Neural cell (in vitro differentiated cells): ENCODE results near the gene MAP7D2. TPM values are rescaled to one million over a fixed set of nuclear protein-coding genes. Genes with fewer than 3 reads are reported as not detected.
"Not testable (repeated sequence)": the region's sequence is repeated elsewhere in the genome, so short reads cannot be mapped to it uniquely, and the experiment has no call there.

ENCODE experiments used
- H2AFZ ChIP-seq: fragments of 200-600, 300-800 bp; sonication (generic), shearing (Covaris generic); 2 replicates; pipeline ENCODE4 v1.6.0; 2014; ENCODE audit warnings: low read depth, mild to moderate bottlenecking, antibody characterized with exemption, low read length, moderate library complexity
- H3F3A ChIP-seq: fragments of 200-600 bp; shearing (Covaris generic); 2 replicates; pipeline ENCODE4 v1.6.1; 2016; ENCODE audit warnings: mild to moderate bottlenecking, moderate library complexity, mixed read lengths, antibody characterized with exemption, low read length; ENCODE audit not compliant: insufficient read depth, poor library complexity, severe bottlenecking
- H3K27ac ChIP-seq: fragments of 200-600, 300-800 bp; sonication (generic), shearing (Covaris generic); 2 replicates; pipeline ENCODE4 v1.5.1; 2014; ENCODE audit warnings: mild to moderate bottlenecking, low read length, moderate library complexity
- H3K27me3 ChIP-seq: fragments of 300-800, 200-600 bp; sonication (generic), shearing (Covaris generic); 2 replicates; pipeline ENCODE4 v1.6.0; 2014; ENCODE audit warnings: mild to moderate bottlenecking, low read depth, low read length, moderate library complexity; ENCODE audit not compliant: insufficient read depth
- H3K36me3 ChIP-seq: fragments of 300-800, 200-600 bp; sonication (generic), shearing (Covaris generic); 2 replicates; pipeline ENCODE4 v1.5.1; 2014; ENCODE audit warnings: mild to moderate bottlenecking, antibody characterized with exemption, low read length, moderate library complexity; ENCODE audit not compliant: insufficient read depth
- H3K4me2 ChIP-seq: fragments of 300-800, 200-600 bp; sonication (generic), shearing (Covaris generic); 2 replicates; pipeline ENCODE4 v1.6.0; 2014; ENCODE audit warnings: mild to moderate bottlenecking, low read length
- H3K4me3 ChIP-seq: fragments of 300-800, 200-600 bp; sonication (generic), shearing (Covaris generic); 2 replicates; pipeline ENCODE4 v1.5.1; 2014; ENCODE audit warnings: mild to moderate bottlenecking, low read length, moderate library complexity
- H3K79me2 ChIP-seq: fragments of 200-600 bp; shearing (Covaris generic); replicated peaks from 2 replicates; pipeline ENCODE4 v1.6.0; 2014; ENCODE audit warnings: mild to moderate bottlenecking, low read length, moderate library complexity; ENCODE audit not compliant: insufficient read depth
- H3K9ac ChIP-seq: fragments of 300-800, 200-600 bp; sonication (generic), shearing (Covaris generic); 2 replicates; pipeline ENCODE4 v1.6.1; 2016; ENCODE audit warnings: mild to moderate bottlenecking, low read length, mixed read lengths
- H3K9me2 ChIP-seq: fragments of 200-600 bp; shearing (Covaris generic); 2 replicates; pipeline ENCODE4 v1.6.1; 2016; ENCODE audit warnings: mild to moderate bottlenecking, low read length, mixed read lengths; ENCODE audit not compliant: insufficient read depth
- H3K9me3 ChIP-seq: fragments of 200-600, 300-800 bp; sonication (generic), shearing (Covaris generic); 2 replicates; pipeline ENCODE4 v1.6.1; 2016; ENCODE audit warnings: mild to moderate bottlenecking, mixed run types, low read length, moderate library complexity, mixed read lengths
- H4K20me1 ChIP-seq: fragments of 200-600 bp; shearing (Covaris generic); 2 replicates; pipeline ENCODE4 v1.6.1; 2016; ENCODE audit warnings: mild to moderate bottlenecking, mixed run types; ENCODE audit not compliant: insufficient read depth
- CTCF ChIP-seq: fragments of 450-650 bp; IDR thresholded peaks from 2 replicates; pipeline ENCODE4 v1.5.1; 2014; ENCODE audit warnings: antibody characterized with exemption, mild to moderate bottlenecking, moderate library complexity; ENCODE audit not compliant: poor library complexity, severe bottlenecking
- EP300 ChIP-seq: fragments of 450-650 bp; conservative IDR thresholded peaks from 2 replicates; pipeline ENCODE4 v1.6.1; 2014; ENCODE audit warnings: antibody characterized with exemption, mild to moderate bottlenecking, moderate library complexity; ENCODE audit not compliant: poor library complexity, severe bottlenecking
- EZH2 ChIP-seq: fragments of 200-600, 300-800 bp; shearing (Covaris generic), sonication (generic); IDR thresholded peaks from 2 replicates; pipeline ENCODE4 v1.6.1; 2014; ENCODE audit warnings: antibody characterized with exemption, low read length, borderline replicate concordance, mild to moderate bottlenecking; ENCODE audit not compliant: insufficient read depth, poor library complexity, severe bottlenecking
- MXI1 ChIP-seq: fragments of 450-650 bp; conservative IDR thresholded peaks from 2 replicates; pipeline ENCODE4 v1.6.1; 2014; ENCODE audit warnings: antibody characterized with exemption, mild to moderate bottlenecking; ENCODE audit not compliant: poor library complexity, severe bottlenecking
- POLR2AphosphoS5 ChIP-seq: IDR thresholded peaks from 2 replicates; pipeline ENCODE4 v1.6.1; 2012
- RAD21 ChIP-seq: fragments of 450-650 bp; conservative IDR thresholded peaks from 2 replicates; pipeline ENCODE4 v1.6.1; 2014; ENCODE audit warnings: antibody characterized with exemption, mild to moderate bottlenecking, moderate library complexity
- REST ChIP-seq: IDR thresholded peaks from 2 replicates; pipeline ENCODE4 v1.6.1; 2012; ENCODE audit warnings: borderline replicate concordance
- SMC3 ChIP-seq: fragments of 450-650 bp; conservative IDR thresholded peaks from 2 replicates; pipeline ENCODE4 v1.6.1; 2014; ENCODE audit warnings: antibody characterized with exemption, mild to moderate bottlenecking, moderate library complexity; ENCODE audit not compliant: poor library complexity
- TAF1 ChIP-seq: IDR thresholded peaks from 2 replicates; pipeline ENCODE4 v1.6.1; 2012; ENCODE audit warnings: low read depth
- polyA minus RNA-seq: library from RNA; depleted of rRNA, polyadenylated mRNA; stranded (reverse); fragments of >200 nt; gene quantifications from 2 replicates; pipeline ENCODE4 v1.2.3, GENCODE V29; 2014
- polyA plus RNA-seq: library from polyadenylated mRNA; depleted of rRNA; stranded (reverse); fragments of >200 nt; gene quantifications from 2 replicates; pipeline ENCODE4 v1.2.3, GENCODE V29; 2014

The MAP7D2 gene
- polyA plus RNA-seq (3.5 and 6.4 TPM in 2 replicates), polyA minus RNA-seq (3.9 and 4.3 TPM in 2 replicates)

- no peaks in the 10 kb centered on the region for H3K36me3 ChIP-seq
- no peak for TF ChIP-seq POLR2AphosphoS5
- TF ChIP-seq CTCF, result no peak
- TF ChIP-seq SMC3, result no peak
- TF ChIP-seq EP300, result no peak
- no peak for TF ChIP-seq REST
- TF ChIP-seq MXI1, result no peak
- no peak for TF ChIP-seq TAF1
- TF ChIP-seq RAD21, result no peak
- TF ChIP-seq EZH2, result no peak
- H3K4me3 ChIP-seq, result peak within 1 kb of the TSS; percentile 63
- H4K20me1 ChIP-seq, result no peaks in the 10 kb centered on the region
- no peaks in the 10 kb centered on the region for H3K9me3 ChIP-seq
- H3F3A ChIP-seq, result no peaks in the 10 kb centered on the region
- no peaks in the 10 kb centered on the region for H3K79me2 ChIP-seq
- peaks cover 12% of the 10 kb centered on the region for H3K27me3 ChIP-seq
- H3K4me2 ChIP-seq, result no peak within 1 kb of the TSS
- peak within 1 kb of the TSS; percentile 9 for H3K9ac ChIP-seq
- H3K27ac ChIP-seq, result no peak within 1 kb of the TSS
- no peak within 1 kb of the TSS for H2AFZ ChIP-seq
- H3K9me2 ChIP-seq, result no peaks in the 10 kb centered on the region
These were observed at the start of gene MAP7D2 for GRCh38 chrX:20116577-20117240. Gene MAP7D2, minus strand, starts transcription at chrX:20116907. Its CDS starts 28 bp downstream, at chrX:20116879.

- not testable (repeated sequence) for H3K79me2 ChIP-seq, H3K36me3 ChIP-seq, H3K9me2 ChIP-seq, H3K4me3 ChIP-seq, H3K4me2 ChIP-seq, H3K9me3 ChIP-seq, H3K27ac ChIP-seq, H4K20me1 ChIP-seq, H2AFZ ChIP-seq, H3K27me3 ChIP-seq, H3K9ac ChIP-seq, H3F3A ChIP-seq
These were observed 45.8 kb upstream of the MAP7D2 start for GRCh38 chrX:20162516-20162915.
